Stomach (tissue), 19 donors: ENCODE results near the gene TSPAN19. TPM values are rescaled to one million over a fixed set of nuclear protein-coding genes. Genes with fewer than 3 reads are reported as not detected.

ENCODE experiments used
- DNase-seq, 2 donors: peaks; one replicate each; pipeline versions ENCODE4 v3.0.0 to v3.0.0-alpha.2; 2013 to 2019
- H3K27ac ChIP-seq, 5 donors: fragments of 200-600 bp in 4 of 5; sonication (generic) in 4 of 5; one replicate each; pipeline ENCODE4 v1.5.1; 2013 to 2019; ENCODE audit warnings: mild to moderate bottlenecking in 1 of 5, moderate library complexity in 1 of 5
- H3K27me3 ChIP-seq, 3 donors: fragments of 200-600 bp; sonication (generic); one replicate each; pipeline ENCODE4 v1.5.1; 2017 to 2019; ENCODE audit warnings: mixed run types in 1 of 3
- H3K36me3 ChIP-seq, 4 donors: fragments of 200-600 bp; sonication (generic); 1 replicate in 3 of 4; 2 replicates in 1 of 4; pipeline ENCODE4 v1.5.1; 2016 to 2019
- H3K4me1 ChIP-seq, 4 donors: fragments of 200-600 bp; sonication (generic); one replicate each; pipeline ENCODE4 v1.5.1; 2016 to 2019
- H3K4me3 ChIP-seq, 4 donors: fragments of 200-600 bp; sonication (generic) in 3 of 4; one replicate each; pipeline ENCODE4 v1.5.1; 2016 to 2019; ENCODE audit warnings: mild to moderate bottlenecking in 1 of 4
- H3K9me3 ChIP-seq, 4 donors: fragments of 200-600 bp; sonication (generic); one replicate each; pipeline ENCODE4 v1.5.1; 2016 to 2019
- CTCF ChIP-seq, 7 experiments: fragments of 450-650 bp in 4 of 7; fragments of 200-600 bp in 3 of 7; sonication (generic) in 3 of 7; IDR thresholded peaks; one replicate each; pipeline ENCODE4 v1.5.1; 2016 to 2019; ENCODE audit warnings: antibody characterized with exemption in 7 of 7, control low read depth in 2 of 7, mild to moderate bottlenecking in 1 of 7
- EP300 ChIP-seq: sonication (generic); formaldehyde crosslinking; IDR thresholded peaks from one replicate; pipeline ENCODE4 v1.6.1; 2017; ENCODE audit warnings: antibody characterized with exemption
- POLR2A ChIP-seq, 4 donors: fragments of 450-650 bp; IDR thresholded peaks; one replicate each; pipeline ENCODE4 v1.6.1; 2016; ENCODE audit warnings: antibody characterized with exemption in 4 of 4, control low read depth in 2 of 4, mild to moderate bottlenecking in 1 of 4, moderate library complexity in 1 of 4
- POLR2AphosphoS5 ChIP-seq, 3 donors: sonication (generic); formaldehyde crosslinking; IDR thresholded peaks; one replicate each; pipeline ENCODE4 v1.6.1; 2016; ENCODE audit warnings: antibody characterized with exemption in 3 of 3
- WGBS, 5 donors: extraction: QIAGEN DNeasy Blood & Tissue Kit in 3 of 5; methylation state at CpG; one replicate each; pipeline versions ENCODE4 v1.1.5 to v1.1.7; 2013 to 2018; 5-methylcytosine and 5-hydroxymethylcytosine counted together
- intact Hi-C: fragments of 100-400 bp; cut with DNase I; formaldehyde crosslinking; loops from one replicate; pipeline ENCODE4 v1.15.1; 2023; ENCODE audit warnings: low total_unique reads
- long read RNA-seq, 10 donors: transcript quantifications; one replicate each; lab custom pipeline, GENCODE V29; 2026
- polyA plus RNA-seq, 3 donors: library from polyadenylated mRNA; stranded (reverse); fragments of 200-250 nt; gene quantifications; one replicate each; pipeline ENCODE4 v1.2.3, GENCODE V29; 2013
- total RNA-seq, 5 donors: library from RNA; depleted of rRNA; stranded (reverse); fragments of >200 nt; gene quantifications; one replicate each; pipeline versions ENCODE4 v1.1.0 to v1.2.3, GENCODE V29; 2014 to 2016
- donor health status: healthy with polysubstance abuse.
- donor health status: Bipolar disorder and iron deficiency.
- donor health status: healthy.

The TSPAN19 gene
- 10 to 100 TPM in 1 of 5 donors, not detected in 4; 12.3 TPM for total RNA-seq
- polyA plus RNA-seq: not detected
- long read RNA-seq, donor 1: 0 reads
- long read RNA-seq, donor 2, partial matches to known transcripts: 0 of 1 reads
- long read RNA-seq, donor 2, other reads (novel, unspliced or antisense): 0 of 1 reads
- long read RNA-seq, donor 3: 0 reads
- long read RNA-seq, donor 4: 0 reads
- long read RNA-seq, donor 5: 0 reads
- long read RNA-seq, donor 6: 0 reads
- long read RNA-seq, donor 7: 0 reads
- long read RNA-seq, donor 8: 0 reads
- long read RNA-seq, donor 9: 0 reads
- long read RNA-seq, donor 10: 0 reads

GRCh38 chr12:85036234-85036707 lies at the start of gene TSPAN19, which contains the start of gene LRRIQ1:
Gene TSPAN19, minus strand, starts transcription at chr12:85036277. Its CDS starts 6,331 bp downstream, at chr12:85029946.
Gene LRRIQ1, plus strand, starts transcription at chr12:85036351. Its CDS starts 1,826 bp downstream, at chr12:85038177.
- intact Hi-C loops: no loop called here
- peak within 1 kb of the TSS in 1 of 5 donors; percentile 31 for H3K27ac ChIP-seq

GRCh38 chr12:85085066-85085465 lies 49.0 kb upstream of the TSPAN19 start:
- H3K4me3 ChIP-seq: no peak overlapping the region
- no peaks in the 10 kb centered on the region for H3K27me3 ChIP-seq
- no peak for DNase-seq
- H3K9me3 ChIP-seq: peaks cover 0 to 5% (median 0%) of the 10 kb centered on the region in 4 donors
- no peak overlapping the region for H3K27ac ChIP-seq
- intact Hi-C loops: no loop called here
- no peaks in the 10 kb centered on the region for H3K4me1 ChIP-seq
- H3K36me3 ChIP-seq: no peaks in the 10 kb centered on the region
- TF ChIP-seq EP300 (no peak), CTCF (IDR thresholded peaks at IDR 0.05) (no peak), POLR2A (IDR thresholded peaks at IDR 0.05) (no peak), POLR2AphosphoS5 (IDR thresholded peaks at IDR 0.05) (no peak)
- WGBS, 5 donors: 69 to 72% (median 70%) methylated on average over 5 of the region's 5 CpGs

More at GRCh38 chr12:85036234-85036707, at the start of gene TSPAN19, which contains the start of gene LRRIQ1:
- Histone ChIP-seq H3K4me3 (peak within 1 kb of the TSS; percentile 51 to 61 (median 53)), H3K27me3 (no peaks in the 10 kb centered on the region), H3K36me3 (no peaks in the 10 kb centered on the region), H3K9me3 (no peaks in the 10 kb centered on the region), H3K4me1 (peaks cover 0 to 11% (median 7%) of the 10 kb centered on the region in 4 donors)
- TF ChIP-seq POLR2A (IDR thresholded peaks at IDR 0.05): no peak
- peak in 1 of 3 donors; percentile 30 for TF ChIP-seq POLR2AphosphoS5 (IDR thresholded peaks at IDR 0.05)
- DNase-seq: peak; percentile 62 to 93
- WGBS, 5 donors: 1 to 4% (median 2%) methylated on average over 19 to 22 of the region's 22 CpGs

- Histone ChIP-seq H3K27me3 (no peaks in the 10 kb centered on the region), H3K4me1 (peaks cover 0 to 5% (median 0%) of the 10 kb centered on the region in 4 donors), H3K27ac (no peak overlapping the region), H3K4me3 (no peak overlapping the region), H3K9me3 (no peaks in the 10 kb centered on the region), H3K36me3 (no peaks in the 10 kb centered on the region)
- no peak for TF ChIP-seq POLR2A (IDR thresholded peaks at IDR 0.05)
- peak in 2 of 7 experiments; percentile 8 to 13 for TF ChIP-seq CTCF (IDR thresholded peaks at IDR 0.05)
- peak in 1 of 2 donors; percentile 75 for DNase-seq
- WGBS, 5 donors: 1 to 4% (median 4%) methylated on average over 1 of the region's 1 CpG
- intact Hi-C loops: no loop called here
These were observed 40.8 kb upstream of the TSPAN19 start for GRCh38 chr12:85076688-85077430.

GRCh38 chr12:85072826-85073225 lies 36.7 kb upstream of the TSPAN19 start:
- no peaks in the 10 kb centered on the region for H3K9me3 ChIP-seq
- H3K27me3 ChIP-seq: no peaks in the 10 kb centered on the region
- no peaks in the 10 kb centered on the region for H3K36me3 ChIP-seq
- H3K4me1 ChIP-seq: peaks cover 0 to 5% (median 0%) of the 10 kb centered on the region in 4 donors
- DNase-seq: no peak
- TF ChIP-seq POLR2AphosphoS5 (IDR thresholded peaks at IDR 0.05): no peak
- no peak for TF ChIP-seq EP300
- TF ChIP-seq POLR2A (IDR thresholded peaks at IDR 0.05): no peak
- no peak for TF ChIP-seq CTCF (IDR thresholded peaks at IDR 0.05)
- H3K27ac ChIP-seq: no peak overlapping the region
- WGBS, 5 donors: 69 to 89% (median 78%) methylated on average over 1 of the region's 1 CpG
- intact Hi-C loops: no loop called here
- no peak overlapping the region for H3K4me3 ChIP-seq
